CD4-positive, alpha-beta T cell treated with Interferon alpha-2 for 1 hour (primary cell): Measurements from ENCODE around the gene BMPR2.
A peak's percentile ranks its signal among the peaks of the same experiment; 100 is the strongest.
"Not testable (repeated sequence)": the region's sequence is repeated elsewhere in the genome, so short reads cannot be mapped to it uniquely, and the experiment has no call there.

Experiments
- DNase-seq, 2 donors: peaks; one replicate each; pipeline ENCODE4 v3.0.0-alpha.2; 2020 to 2022

The BMPR2 gene

GRCh38 chr2:202542142-202542541 lies 166.0 kb downstream of the BMPR2 start:
- no peak for DNase-seq

- no peak for DNase-seq
Observed at GRCh38 chr2:202545523-202545922, 169.4 kb downstream of the BMPR2 start.

DNA sequence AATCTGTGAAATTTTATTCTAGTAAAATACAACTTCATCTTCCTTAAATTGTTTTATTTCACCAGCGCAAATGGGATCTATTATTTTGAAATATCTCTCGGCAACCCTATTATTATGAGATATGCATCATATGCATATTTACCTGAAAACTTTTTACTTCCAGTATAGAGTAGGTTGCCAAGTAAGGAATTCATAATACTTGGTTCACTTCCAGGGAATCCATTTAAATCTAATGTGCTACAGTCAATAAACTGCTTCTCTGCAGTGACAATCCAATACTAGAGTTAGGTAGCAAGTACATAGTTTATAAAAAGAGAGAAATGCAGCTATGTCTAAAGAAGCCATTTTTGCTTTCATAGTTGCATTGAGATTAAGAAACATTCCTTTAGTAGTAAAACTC lies 169.8 kb downstream of the BMPR2 start:
- DNase-seq, result no peak

GRCh38 chr2:202546499-202547141 lies 170.5 kb downstream of the BMPR2 start:
- DNase-seq, result not testable (repeated sequence)

DNA sequence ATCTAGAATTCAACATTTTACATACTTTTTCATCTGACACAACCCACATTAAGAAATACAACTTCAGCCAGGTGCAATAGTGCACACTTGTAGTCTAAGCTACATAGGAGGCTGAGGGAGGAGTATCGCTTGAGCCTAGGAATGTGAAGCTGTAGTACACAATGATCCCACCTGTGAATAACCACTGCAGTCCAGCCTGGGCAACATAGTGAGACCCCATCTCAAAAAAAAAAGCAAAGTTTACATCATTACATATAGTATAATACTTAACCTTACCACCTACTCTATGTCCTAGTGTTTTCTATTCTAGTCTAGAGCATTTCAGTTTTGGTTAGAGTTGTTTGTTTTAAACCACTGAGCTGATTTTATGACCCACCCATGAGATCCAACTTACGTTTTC lies 172.1 kb downstream of the BMPR2 start:
- no peak for DNase-seq

DNA sequence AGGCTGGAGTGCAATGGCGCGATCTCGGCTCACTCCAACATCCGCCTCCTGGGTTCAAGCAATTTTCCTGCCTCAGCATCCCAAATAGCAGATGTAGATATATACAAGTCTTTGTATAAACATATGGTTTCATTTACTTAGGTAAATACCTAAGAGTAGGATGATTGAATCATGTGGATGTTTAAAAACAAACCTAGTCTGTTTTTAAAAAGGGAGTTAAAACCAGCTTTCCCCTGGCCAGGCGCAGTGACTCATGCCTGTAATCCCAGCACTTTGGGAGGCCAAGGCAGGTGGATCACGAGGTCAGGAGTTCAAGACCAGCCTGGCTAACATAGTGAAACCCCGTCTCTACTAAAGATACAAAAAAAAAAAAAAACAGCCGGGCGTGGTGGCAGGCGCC lies 174.9 kb downstream of the BMPR2 start:
- DNase-seq, result not testable (repeated sequence)

DNA sequence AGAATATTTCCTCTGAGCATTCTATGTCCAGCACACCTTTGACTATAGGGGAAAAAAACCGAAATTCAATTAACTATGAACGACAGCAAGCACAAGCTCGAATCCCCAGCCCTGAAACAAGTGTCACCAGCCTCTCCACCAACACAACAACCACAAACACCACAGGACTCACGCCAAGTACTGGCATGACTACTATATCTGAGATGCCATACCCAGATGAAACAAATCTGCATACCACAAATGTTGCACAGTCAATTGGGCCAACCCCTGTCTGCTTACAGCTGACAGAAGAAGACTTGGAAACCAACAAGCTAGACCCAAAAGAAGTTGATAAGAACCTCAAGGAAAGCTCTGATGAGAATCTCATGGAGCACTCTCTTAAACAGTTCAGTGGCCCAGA lies 179.2 kb downstream of the BMPR2 start:
- no peak for DNase-seq

DNA sequence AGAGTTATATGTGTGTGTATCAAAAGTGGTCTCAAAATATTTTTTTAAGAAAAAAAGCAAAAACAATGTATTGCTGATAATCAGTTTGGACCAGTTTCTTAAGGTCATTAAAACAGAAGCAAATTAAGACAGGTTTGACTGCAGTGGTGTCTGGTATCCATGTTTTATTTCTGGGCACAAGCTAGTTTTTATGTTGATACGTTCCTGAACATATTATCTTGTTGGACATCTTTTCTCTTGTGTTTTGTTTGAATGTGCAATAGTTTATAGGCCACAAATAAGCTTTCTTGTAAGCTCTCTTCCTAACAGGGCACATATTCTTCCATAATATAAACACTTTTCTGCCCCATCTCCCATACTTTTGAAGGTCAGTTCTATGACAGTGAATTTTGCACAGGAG lies 184.1 kb downstream of the BMPR2 start:
- DNase-seq, result no peak

GRCh38 chr2:202564226-202564625 lies 188.1 kb downstream of the BMPR2 start:
- DNase-seq, result no peak

GRCh38 chr2:202566286-202566685 lies 190.2 kb downstream of the BMPR2 start:
- no peak for DNase-seq

DNA sequence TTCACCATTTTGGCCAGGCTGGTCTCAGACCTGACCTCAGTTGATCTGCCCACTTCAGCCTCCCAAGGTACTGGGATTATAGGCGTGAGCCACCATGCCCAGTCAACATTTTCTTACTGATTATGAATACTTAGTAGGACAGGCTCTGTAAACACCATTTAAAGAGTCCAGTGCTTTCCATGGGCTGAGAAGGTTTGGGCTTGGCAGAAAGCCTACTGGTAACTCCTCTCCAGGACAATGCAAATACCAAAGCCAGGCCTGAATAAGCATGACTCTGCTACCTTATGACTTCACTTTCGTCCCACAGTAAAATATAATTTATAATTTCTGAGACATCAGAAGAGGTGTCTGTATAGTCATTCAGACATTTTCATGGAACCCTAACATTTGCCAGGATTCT lies 198.4 kb downstream of the BMPR2 start:
- DNase-seq, result no peak

- DNase-seq, result not testable (repeated sequence)
Observed at GRCh38 chr2:202575194-202575593, 199.1 kb downstream of the BMPR2 start.

DNA sequence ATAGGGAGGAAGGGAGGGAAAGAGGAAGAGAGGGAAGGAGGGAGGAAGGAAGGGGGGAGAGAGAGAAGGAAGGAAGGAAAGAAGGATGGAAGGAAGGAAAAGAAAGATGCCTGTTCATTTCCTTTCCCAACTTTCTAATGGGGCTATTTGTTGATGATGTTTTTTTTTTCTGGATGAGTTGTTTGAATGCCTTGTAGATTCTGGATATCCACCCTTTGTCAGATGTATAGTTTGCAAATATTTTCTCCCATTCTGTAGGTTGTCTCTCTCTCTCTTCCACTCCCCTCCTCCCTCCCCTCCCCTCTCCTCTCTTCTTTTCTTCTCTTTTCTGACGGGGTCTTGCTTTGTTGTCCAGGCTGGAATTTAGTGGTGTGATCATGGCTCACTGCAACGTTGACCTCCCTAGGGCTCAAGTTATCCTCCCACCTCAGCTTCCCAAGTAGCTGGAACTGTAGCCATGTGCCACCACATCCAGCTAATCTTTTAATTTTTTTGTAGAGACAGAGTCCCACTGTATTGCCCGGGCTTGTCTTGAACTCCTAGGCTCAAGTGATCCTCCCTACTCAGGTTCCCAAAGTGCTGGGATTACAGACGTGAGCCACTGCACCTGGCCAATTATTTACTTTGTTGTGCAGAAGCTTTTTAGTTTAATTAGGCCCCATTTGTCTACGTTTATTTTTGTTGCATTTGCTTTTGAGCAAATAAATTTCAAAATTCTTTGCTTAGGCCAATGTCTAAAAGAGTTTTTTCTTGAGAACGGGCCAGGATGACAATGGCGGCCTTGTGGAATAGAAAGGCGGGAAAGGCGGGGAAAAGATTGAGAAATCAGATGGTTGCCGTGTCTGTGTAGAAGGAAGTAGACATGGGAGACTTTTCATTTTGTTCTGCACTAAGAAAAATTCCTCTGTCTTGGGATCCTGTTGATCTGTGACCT lies 201.4 kb downstream of the BMPR2 start:
- no peak for DNase-seq

DNA sequence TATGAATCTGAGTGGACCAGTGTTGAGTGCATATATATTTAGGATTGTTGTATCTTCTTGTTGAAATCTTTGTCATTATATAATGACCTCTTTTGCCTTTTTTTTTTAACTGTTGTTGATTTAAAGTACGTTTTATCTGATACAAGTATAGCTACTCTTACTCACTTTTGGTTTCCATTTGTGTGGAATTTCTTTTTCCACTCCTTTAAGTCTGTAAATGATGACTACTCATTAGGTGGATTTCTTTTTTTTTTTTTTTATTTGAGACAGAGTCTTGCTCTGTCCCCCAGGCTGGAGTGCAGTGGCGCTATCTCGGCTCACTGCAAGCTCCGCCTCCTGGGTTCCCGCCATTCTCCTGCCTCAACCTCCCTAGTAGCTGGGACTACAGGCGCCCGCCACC lies 206.7 kb downstream of the BMPR2 start:
- DNase-seq, result not testable (repeated sequence)

- no peak for DNase-seq
Observed at GRCh38 chr2:202583709-202584219, 207.6 kb downstream of the BMPR2 start.

- DNase-seq, result peak; percentile 75 to 82
Observed at GRCh38 chr2:202588647-202589581, 212.8 kb downstream of the BMPR2 start.

DNA sequence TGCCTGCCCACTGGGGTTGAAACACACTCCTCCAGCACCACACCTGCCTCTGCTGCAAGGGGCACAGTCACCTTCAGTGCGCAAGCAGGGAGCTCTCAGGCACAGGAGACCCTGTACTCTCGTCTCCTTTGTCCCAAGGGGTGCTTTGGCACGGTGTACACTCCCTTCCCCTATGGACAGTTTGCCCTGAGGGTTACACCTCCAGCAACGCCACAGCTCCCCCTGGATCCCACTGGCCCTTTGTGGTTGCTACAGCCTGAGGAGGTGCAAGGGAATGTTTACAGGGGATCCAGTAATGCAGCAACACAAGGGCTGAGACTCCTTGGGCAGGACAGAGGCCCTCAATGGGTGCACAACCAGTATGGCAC lies 213.4 kb downstream of the BMPR2 start:
- DNase-seq, result no peak

DNA sequence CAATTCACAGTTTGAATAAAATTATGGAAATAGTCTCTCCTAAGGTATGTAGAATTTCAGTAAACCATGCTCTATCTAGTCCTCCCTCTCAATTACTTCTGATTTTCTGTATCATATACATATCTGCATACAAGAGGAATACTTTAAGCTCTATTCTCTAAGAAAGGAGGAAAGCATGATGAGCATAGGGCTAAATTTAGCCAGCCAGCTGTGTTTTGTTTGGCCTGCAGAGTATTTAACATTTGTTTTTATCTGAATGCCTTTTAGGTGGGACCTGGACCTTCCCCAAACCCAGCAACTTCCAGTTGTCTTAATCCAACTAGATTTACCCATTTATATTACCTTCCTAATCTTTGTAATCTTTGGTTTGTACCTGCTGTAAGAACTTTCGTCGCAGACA lies 216.4 kb downstream of the BMPR2 start:
- DNase-seq, result no peak

DNA sequence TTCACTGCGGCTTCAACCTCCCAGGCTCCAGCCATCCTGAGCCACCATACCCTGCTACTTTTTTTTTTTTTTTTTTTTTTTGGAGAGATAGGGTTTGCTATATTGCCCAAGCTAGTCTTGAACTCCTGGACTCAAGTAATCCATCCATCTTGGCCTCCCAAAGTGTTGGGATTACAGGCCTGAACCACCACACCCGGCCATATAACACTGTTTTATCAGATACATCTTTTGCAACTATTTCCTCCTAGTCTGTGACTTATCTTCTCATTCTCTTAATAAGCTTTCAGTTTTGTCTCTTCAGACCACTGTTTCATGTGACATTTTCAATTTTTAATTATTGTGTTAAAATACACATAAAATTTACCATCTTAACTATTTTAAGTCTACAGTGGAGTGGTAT lies 223.0 kb downstream of the BMPR2 start:
- DNase-seq, result no peak

DNA sequence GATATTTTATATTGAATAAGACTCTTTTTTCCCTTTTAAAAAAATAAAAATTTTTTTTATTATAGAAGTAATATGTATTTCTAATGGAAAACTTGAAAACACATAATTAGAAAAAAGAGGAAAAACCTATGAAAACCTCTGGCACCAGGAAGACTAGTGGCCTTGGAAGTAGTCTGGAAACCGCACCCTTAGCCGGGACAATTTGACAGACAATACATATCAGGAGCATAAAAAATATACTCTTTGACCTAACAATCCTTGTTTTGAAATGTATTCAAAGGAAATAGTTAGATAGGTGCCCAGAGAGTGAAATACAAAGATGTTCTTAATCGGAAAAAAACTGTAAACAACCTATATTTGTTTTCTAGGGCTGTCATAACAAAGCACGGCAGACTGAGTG lies 223.8 kb downstream of the BMPR2 start:
- DNase-seq, result no peak

- DNase-seq, result no peak
Observed at GRCh38 chr2:202604699-202605098, 228.6 kb downstream of the BMPR2 start.

DNA sequence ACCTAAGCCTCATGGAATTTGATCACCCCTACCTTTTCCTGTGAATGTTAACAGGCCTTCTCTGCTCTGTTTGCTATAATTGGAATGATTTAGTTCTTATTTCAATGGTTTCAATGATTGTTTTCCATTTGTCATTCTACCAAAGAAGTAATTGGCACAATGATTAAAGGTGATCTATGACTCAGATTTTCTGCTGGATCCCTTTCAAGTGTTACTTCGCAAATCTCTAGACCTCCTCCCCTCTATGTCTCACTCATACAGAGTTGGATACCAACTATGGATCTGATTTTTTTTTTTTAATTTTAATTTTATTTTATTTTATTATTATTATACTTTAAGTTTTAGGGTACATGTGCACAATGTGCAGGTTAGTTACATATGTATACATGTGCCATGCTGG lies 229.0 kb downstream of the BMPR2 start:
- DNase-seq, result no peak
